Measurements from ENCODE around the gene TMEM185B.
"Not testable (repeated sequence)": the region's sequence is repeated elsewhere in the genome, so short reads cannot be mapped to it uniquely, and the experiment has no call there.

The TMEM185B gene

DNA sequence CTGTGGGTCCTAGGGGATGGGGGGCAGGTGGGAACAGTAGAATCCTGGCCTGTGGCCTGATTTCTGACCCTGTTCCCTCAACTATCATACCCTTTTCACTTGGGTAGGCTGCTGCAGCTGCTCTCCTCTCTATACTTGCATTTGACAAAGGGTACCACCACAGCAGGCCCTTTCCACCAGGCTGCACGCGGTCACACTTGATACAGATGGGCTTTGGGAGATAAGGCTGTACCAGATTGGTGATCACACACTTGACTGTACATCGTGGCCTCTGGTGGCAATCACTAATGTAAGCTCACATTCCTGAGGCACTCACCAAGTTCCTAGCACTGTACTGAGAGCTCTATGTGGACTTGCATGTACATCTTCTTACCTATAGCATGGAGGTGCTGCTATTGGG lies 27.9 kb upstream of the TMEM185B start:
- no peak for DNase-seq

DNA sequence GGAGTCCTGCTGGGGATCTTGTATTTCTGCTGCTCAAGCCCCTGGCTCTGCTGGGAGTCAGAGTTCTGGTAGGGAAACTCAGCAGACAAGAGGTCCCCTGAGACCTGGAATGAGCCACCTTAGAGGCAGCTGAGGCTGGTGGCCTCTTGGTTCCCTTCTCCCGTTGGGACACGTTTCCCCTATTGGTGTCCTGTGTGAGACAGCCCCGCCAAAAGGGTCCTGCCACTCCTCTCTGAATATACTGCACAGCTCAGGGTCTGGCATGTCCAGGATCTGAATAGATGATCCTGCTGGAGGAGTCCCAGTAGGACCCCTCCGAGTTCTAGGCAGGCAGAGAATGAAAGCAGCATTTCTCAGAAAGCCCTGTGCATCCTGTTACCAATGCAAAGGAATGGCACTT lies 27.4 kb upstream of the TMEM185B start:
- DNase-seq, result no peak

DNA sequence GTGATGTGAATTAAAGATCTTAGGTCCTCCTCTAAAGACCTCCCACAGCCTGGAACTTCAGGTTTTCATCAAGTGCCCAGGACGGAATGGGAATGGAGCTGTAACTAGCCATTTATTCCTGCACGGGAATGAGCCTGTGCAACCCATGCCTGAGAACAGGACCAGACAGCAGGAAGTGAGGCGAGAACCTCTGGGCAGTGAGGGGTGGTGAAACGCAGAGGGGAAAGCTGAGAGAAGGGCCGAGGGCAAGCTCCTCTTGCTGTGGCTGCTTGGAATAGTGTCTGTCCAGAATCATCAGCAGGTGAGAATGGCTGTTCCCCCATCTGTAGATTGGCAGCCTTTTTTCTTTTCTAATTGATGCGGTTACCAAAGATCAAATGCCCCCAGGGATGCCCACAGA lies 24.7 kb upstream of the TMEM185B start:
- no peak for DNase-seq

- no peak for DNase-seq
Observed at GRCh38 chr2:120246546-120247300, 23.5 kb upstream of the TMEM185B start.

DNA sequence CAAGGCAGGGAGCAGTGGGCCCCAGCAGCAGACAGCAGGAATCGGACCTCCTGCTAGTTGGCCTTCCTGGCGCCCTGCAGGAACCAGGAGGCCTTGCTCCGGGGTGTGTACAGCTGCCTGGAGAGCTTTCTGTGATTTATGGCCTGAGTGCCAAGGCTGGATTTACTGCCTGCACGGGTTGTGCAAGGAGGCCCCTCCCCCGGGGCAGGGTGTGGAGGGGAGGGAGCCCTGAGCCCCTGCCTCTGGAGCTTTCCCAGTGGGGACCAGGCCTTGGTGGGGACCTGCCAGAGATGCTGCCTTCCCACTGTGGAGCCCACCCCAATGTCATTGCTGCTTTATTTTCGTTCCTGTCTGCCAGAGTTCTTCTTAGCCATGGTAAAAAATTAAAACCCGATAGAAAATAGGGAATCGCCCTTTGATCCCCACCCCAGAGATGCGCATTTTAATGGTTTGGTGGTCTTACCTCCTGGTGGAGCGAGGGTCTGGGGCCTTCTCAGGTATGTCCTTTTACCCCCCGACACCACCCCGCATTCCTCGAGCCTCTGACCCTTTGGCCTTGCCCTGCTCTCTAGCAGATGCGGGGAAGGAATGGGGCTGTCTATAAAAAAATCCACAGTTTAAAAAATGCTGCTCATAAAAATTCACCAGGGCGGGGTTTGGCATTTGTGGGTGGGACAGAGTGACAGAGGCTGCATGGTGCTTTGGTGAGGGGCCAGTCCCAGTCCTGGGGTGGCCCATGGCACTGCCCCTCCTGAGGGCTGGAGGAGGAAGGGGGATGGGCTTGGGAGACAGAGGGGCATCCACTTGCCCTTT lies 22.5 kb upstream of the TMEM185B start:
- no peak for DNase-seq

DNA sequence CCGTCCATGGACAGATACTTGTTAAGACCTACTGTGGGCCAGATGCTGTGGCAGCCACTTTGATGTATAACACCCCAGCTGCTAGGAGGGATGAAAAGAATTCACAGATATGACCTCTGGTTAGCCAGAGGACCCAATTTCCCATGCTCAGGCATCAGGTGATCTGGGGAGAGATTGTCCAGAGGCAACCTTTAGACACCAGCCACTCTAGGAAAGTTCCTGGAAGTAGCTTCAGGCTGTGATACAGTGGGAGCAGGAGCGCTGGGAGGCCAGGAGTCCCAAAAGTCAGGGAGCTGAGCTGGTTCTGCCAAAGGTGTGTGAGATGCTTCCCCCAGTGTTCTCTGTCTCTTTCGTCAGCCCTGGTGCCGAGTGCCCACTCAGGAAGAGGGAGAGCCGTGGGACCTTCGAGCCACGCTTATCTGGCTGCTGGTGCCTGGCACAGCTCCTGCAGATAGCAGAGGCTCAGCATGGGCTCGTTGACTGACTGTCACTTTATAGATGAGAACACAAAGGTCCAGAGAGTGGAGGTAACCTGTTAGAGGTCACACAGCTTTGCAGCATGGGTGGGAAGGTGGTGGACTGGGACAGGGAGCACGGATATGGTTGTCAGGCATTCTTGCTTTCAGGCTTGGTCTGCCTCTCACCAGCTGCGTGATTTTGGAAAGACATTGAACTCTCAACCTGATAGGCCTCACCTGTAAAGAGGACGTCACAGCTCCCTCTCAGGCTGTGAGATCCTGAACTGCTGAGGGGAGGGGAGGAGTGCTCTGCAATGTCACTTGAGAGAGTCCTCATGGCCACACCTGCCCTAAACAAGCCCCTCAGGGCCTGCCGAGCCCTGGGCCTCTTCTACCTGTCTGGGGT lies 21.7 kb upstream of the TMEM185B start:
- no peak for DNase-seq

GRCh38 chr2:120243875-120244553 lies 20.8 kb upstream of the TMEM185B start:
- no peak for DNase-seq

DNA sequence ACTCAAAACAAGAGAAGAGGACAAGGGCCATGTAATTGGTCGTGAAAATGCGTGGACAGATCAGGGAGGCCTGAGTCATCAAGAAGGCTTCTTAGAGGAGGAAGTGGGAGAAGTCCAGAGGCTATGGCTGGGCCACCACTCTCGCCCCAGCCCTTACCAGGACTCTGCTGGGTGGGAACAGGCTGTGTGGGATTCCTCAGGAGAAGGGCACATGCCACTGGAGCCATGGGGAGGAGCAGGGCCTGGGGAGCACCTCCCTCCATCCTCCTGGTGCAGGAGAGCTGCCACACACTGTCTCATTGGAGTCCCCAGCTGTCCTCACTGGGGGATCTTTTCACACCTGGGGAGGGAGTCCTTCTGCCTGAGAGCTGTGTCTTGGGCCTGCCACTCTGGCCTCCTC lies 20.0 kb upstream of the TMEM185B start:
- no peak for DNase-seq

DNA sequence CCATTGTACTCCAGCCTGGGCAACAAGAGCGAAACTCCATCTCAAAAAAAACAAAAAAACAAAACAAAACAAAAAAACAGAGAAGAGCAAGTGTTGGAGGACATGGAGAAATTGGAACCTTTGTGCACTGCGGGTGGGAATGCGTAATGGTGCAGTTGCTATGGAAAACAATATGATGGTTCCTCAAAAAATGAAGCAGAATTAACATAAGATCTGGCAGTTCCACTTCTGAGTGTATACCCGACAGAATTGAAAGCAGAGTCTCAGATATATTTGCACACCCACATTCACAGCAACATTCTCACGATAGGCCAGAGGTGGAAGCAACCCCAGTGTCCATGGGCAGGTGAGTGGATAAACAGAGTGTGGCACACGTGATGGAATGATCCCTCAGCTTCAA lies 18.5 kb upstream of the TMEM185B start:
- no peak for DNase-seq

- no peak for DNase-seq
Observed at GRCh38 chr2:120240901-120241429, 17.8 kb upstream of the TMEM185B start.

DNA sequence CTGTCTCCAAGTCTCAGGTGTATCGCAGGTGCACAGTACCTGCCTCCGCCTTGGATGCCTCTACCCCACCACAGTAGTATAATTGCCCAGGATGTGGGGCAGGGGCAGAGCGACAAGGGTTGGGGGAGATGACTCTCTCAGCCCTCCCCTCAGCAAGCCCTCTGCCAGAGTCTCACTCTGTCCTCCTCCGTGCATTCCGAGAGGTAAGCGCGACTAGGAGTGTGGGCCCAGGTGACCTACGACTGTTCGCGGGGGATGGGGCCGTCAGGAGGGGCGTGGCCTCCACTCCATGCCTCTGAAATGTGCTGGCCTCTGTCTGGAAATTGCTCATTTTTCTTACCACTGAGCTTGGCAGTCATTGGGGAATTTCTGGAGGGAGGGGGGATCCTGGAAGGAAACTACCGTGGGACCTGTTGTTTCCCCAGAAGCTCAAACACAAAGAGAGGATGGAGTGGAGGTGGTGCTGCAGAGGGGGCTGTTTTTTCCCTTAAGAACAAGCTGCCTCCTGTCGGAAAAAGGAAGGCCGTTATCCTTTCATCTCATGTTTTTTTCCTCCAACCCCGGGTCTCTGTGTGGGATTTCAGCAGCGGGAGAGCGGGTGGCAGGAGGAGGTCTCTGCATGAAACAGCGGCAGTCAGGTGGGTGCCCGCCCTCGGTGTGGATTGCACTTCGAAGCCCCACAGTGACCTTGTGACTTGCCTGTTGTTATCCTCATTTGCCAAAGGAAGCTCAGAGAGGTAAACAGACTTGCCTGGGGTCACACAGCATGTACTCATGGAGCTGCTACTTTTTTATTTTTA lies 16.5 kb upstream of the TMEM185B start:
- peak; percentile 68 for DNase-seq

DNA sequence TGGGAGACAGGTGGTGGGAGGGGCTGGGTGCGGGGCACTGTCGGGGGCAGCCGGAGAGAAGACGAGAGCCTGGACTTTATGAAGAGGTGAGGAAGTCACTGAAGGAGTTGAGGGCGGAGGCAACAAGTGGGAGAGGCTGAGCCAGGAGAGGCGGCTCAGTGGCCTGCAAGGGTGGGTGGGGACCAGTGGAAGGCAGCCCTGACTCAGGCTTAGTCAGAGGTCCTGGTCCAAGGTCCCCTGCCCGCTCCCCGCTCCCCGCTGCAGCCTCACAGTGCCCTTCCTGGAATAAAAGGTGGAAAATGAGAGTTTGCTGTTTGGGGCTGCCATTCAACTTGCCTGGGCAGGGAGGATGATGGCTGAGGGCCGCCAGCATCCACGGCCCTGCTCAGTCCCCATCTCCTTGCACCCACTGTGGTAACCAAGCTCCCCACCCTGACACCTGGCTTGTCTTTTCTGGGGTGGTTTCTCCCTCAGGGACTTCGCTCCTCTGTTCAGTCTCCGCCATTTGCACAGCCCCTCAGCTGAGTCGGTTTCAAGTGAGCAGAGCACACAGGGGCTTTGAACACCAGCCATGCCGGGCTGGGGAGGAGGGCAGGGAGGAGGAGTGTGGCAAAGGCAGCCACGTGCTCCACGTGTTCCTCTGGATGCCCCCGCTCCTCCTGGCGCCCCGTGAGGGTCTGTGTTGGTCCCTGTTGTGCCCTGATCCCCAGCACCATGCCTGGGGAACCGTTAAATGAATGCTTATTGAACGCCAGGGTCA lies 15.7 kb upstream of the TMEM185B start:
- peak; percentile 86 for DNase-seq

- peak; percentile 90 for DNase-seq
Observed at GRCh38 chr2:120237491-120237902, 14.3 kb upstream of the TMEM185B start.

GRCh38 chr2:120236791-120237190 lies 13.6 kb upstream of the TMEM185B start:
- no peak for DNase-seq

- DNase-seq, result no peak
Observed at GRCh38 chr2:120236316-120236715, 13.1 kb upstream of the TMEM185B start.

- no peak for DNase-seq
Observed at GRCh38 chr2:120235681-120236080, 12.5 kb upstream of the TMEM185B start.

- DNase-seq, result not testable (repeated sequence)
Observed at GRCh38 chr2:120235158-120235557, 12.0 kb upstream of the TMEM185B start.

DNA sequence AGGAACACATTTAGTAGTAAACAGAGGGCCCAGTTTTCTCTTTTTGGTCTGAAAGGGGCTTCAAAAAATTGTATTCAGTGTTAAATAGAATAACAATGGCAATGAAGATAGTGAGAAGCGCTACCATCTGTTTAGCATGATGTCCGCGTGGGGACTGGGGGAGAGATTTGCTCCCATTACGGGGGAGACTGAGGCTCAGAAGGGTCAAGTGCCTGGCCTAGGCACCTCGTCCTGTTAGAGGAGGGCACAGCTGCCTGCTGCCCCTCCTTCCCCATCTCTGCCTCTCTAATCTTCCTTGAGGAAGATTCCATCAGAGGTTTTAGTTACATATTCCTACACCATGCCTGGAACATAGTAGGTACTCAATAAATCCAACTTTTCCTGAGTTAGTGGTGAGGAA lies 10.1 kb upstream of the TMEM185B start:
- DNase-seq, result no peak

DNA sequence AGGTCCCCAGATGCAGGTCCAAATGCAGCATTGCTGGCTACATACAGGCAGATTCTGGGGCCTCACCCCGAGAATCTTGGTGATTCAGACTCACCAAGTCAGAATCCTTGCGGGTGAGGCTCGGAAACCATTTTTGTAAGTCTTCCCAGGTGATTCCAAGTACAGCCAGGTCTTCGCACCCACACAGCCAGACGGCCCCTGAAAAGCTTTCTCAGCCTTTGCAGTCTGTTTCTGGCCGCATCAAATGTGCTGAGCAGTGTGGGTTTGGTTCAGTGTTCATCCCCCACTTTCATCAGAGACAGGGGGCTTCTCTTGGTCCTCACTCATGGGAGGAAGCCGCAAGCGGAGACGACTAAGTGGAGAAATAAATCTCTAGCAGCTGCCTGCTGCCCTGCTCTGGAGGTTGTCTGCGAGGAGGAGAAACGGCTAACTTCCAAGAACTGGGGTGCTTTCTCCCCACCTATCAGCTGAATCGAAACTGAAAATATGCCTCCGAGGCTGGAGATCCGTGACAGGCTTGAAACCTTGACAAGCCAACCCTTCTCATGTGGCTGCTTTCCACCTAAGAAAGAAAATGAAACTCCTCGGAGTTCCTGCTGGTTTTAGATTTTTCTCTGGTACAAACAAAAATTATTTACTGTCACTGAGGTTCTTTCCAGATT lies 8.9 kb upstream of the TMEM185B start:
- DNase-seq, result peak; percentile 20

GRCh38 chr2:120231564-120231973 lies 8.4 kb upstream of the TMEM185B start:
- DNase-seq, result no peak

All from HCEC 1CT (cell line).